Effector CD4-positive, alpha-beta T cell (primary cell): ENCODE data around the gene WAS.

ENCODE experiments used
- DNase-seq: peaks from one replicate; pipeline ENCODE4 v3.0.0-alpha.2; 2020

The WAS gene

GRCh38 chrX:48713847-48714246 lies 30.2 kb downstream of the WAS start:
- no peak for DNase-seq

- no peak for DNase-seq
Measured at GRCh38 chrX:48714573-48714972, 31.0 kb downstream of the WAS start.

GRCh38 chrX:48715072-48715471 lies 31.5 kb downstream of the WAS start:
- no peak for DNase-seq

GRCh38 chrX:48715876-48716502 lies 32.4 kb downstream of the WAS start:
- DNase-seq: no peak

- no peak for DNase-seq
Measured at GRCh38 chrX:48719958-48720357, 36.4 kb downstream of the WAS start.

GRCh38 chrX:48720577-48721250 lies 37.1 kb downstream of the WAS start:
- no peak for DNase-seq

GRCh38 chrX:48721916-48722315 lies 38.3 kb downstream of the WAS start:
- no peak for DNase-seq

- no peak for DNase-seq
Measured at GRCh38 chrX:48726596-48726995, 43.0 kb downstream of the WAS start.

- no peak for DNase-seq
Measured at GRCh38 chrX:48728653-48729052, 45.1 kb downstream of the WAS start.

GRCh38 chrX:48736303-48736702 lies 52.7 kb downstream of the WAS start:
- no peak for DNase-seq

GRCh38 chrX:48736878-48737212 lies 53.2 kb downstream of the WAS start:
- DNase-seq: no peak

- peak; percentile 77 for DNase-seq
Measured at GRCh38 chrX:48737213-48737938, 53.8 kb downstream of the WAS start.

- no peak for DNase-seq
Measured at GRCh38 chrX:48737940-48738339, 54.3 kb downstream of the WAS start.
